ENCODE results near the gene GXYLT2. TPM values are rescaled to one million over a fixed set of nuclear protein-coding genes. Genes with fewer than 3 reads are reported as not detected.

Gene GXYLT2
- total RNA-seq, 2 donors from 2014 or later = 0.08 TPM; not detected in 1

DNA sequence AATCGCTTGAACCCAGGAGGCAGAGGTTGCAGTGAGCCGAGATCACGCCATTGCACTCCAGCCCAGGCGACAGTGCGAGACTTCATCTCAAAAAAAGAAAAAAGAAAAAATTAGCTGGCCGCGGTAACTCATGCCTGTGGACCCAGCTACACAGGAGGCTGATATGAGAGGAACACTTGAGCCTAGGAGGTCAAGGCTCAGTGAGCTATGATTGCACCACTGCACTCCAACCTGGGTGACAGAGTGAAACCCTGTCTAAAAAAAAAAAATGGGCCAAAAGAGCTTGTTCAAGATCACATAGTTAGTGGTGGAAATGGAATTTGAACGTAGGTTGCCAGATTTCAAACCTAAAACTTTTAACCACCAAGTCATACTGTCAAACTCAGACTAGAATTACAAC lies 62.5 kb downstream of the GXYLT2 start:
- Mint-ChIP-seq H3K27ac (no peak overlapping the region), H3K9me3 (no peaks in the 10 kb centered on the region), H3K36me3 (no peaks in the 10 kb centered on the region)
- ATAC-seq (no peak), DNase-seq (ENCODE audit: low spot score in 2 of 2) (no peak)

DNA sequence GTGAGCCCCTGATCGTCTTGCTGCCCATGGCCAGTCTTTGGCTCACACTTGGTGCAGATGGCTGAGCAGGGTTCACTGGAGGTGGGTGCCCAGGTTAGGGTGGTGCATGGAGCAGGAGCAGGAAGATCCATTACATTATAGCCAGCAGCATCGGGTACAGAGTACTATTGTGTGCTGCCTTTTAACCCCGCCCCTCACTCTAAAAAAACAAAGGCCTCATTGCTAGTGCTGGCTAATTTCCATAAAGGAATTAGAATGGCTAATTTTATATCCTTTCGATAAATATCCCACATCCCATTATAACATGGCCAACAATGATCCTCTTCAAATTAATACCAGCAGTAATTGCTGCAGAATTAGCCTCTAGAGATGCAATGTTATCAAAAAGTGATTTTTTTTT lies 63.0 kb downstream of the GXYLT2 start:
- no peaks in the 10 kb centered on the region for H3K9me3 Mint-ChIP-seq
- H3K36me3 Mint-ChIP-seq = no peaks in the 10 kb centered on the region
- ATAC-seq (no peak), DNase-seq (ENCODE audit: low spot score in 2 of 2) (no peak)
- H3K27ac Mint-ChIP-seq = no peak overlapping the region

DNA sequence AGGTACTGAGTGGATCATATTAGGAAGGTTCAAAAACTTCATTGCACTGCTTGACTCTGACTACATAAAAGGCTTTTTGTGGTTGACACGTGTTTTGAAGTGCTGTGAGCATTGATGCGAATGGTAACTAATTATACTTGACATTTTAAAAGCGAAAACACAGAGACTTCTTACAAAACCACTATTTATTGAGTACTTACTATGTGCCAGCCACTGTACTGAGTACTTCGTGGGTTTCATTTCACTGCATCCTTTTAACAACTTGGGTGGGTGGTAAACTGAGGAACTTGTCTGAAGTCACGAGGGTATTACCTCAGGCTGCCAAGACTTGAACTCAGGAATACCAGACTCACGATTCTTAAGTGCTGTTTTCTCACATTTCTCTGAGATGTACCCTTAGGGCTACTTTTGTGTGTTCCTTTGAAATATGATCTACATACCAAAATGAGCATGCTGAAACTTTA lies 63.4 kb downstream of the GXYLT2 start:
- DNase-seq (ENCODE audit: low spot score in 2 of 2) = no peak
- peak; percentile 66 to 88 for ATAC-seq
- H3K27ac Mint-ChIP-seq = no peak overlapping the region
- H3K36me3 Mint-ChIP-seq = no peaks in the 10 kb centered on the region
- no peaks in the 10 kb centered on the region for H3K9me3 Mint-ChIP-seq

- ATAC-seq = no peak
- no peaks in the 10 kb centered on the region for H3K36me3 Mint-ChIP-seq
These were observed 65.6 kb downstream of the GXYLT2 start for GRCh38 chr3:72953325-72953956.

DNA sequence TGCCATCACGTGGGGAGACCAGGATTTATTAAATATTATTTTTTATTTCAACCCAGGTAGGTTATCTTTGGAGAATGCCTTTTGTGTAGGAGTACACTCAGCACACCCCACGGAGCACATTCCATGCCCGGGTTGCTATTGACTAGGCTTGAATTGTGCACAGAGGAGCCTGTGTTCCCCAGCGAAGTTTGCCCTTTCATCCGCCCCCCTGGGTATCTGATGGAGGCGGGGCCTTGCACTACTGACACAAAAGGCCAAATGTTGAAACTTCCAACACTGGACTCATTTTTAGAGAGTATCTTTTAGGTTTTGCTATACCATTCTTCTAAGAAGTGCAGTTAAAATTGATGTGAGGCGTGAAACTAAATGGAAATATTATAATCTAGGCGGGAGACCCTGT lies 69.5 kb downstream of the GXYLT2 start:
- no peak overlapping the region for H3K27ac Mint-ChIP-seq
- no peaks in the 10 kb centered on the region for H3K9me3 Mint-ChIP-seq
- no peaks in the 10 kb centered on the region for H3K36me3 Mint-ChIP-seq
- no peak for DNase-seq (ENCODE audit: low spot score in 2 of 2)
- ATAC-seq = no peak

More at GRCh38 chr3:72953325-72953956, 65.6 kb downstream of the GXYLT2 start:
- DNase-seq (ENCODE audit: low spot score in 2 of 2) = no peak
- Mint-ChIP-seq H3K27ac (no peak overlapping the region), H3K9me3 (no peaks in the 10 kb centered on the region)

DNA sequence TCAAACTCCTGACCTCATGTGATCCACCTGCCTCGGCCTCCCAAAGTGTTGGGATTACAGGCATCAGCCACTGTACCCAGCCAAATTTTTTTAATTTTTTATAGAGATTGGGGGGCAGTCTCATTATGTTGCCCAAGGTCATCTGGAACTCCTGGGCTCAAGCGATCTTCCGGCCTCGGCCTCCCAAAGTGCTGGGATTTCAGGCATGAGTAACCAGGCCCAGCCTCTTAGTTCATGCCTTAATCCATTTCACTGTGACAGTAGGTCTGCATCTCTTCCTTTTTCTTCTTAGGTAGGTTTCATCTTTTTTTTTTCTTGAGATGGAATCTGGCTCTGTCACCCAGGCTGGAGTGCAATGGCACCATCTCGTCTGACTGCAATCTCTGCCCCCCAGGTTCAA lies 71.5 kb downstream of the GXYLT2 start:
- no peaks in the 10 kb centered on the region for H3K9me3 Mint-ChIP-seq
- DNase-seq (ENCODE audit: low spot score in 2 of 2) (no peak), ATAC-seq (no peak)
- no peaks in the 10 kb centered on the region for H3K36me3 Mint-ChIP-seq
- H3K27ac Mint-ChIP-seq = no peak overlapping the region

DNA sequence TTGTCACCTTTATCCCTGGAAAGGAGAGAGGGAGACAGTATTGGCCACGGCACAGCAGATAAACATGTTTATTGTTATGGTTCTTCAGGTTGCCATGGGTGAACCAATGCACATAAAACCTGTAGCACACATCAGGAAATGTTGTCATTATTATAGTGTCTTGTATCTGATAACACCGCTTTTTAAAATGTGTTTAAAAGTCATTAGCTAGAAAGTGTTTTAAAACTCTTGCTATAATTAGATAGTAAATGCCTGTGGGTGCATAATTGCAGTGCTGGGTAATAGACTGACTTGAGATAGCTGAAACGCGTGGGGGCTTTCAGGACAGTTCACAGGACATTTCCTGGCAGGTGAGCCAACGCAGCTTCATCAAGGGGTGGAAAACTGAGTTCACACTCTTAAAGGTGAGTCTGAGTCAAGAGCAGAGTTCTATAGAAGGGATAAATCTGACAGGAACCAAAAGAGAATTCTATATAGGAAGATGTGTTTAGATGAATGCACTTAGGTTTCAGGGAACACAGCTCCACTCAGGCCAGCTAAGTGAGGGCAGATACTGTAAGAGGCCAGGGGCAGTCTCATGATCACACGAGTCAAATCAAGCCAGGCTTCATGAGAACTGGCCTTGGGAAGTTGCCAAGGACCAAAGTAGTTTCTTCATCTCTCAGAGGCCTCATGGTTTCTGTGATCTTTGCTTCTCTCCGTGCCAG lies 73.1 kb downstream of the GXYLT2 start:
- peak; percentile 54 to 72 for ATAC-seq
- Mint-ChIP-seq H3K9me3 (no peaks in the 10 kb centered on the region), H3K36me3 (no peaks in the 10 kb centered on the region), H3K27ac (peak overlapping the region in 1 of 2 donors; percentile 11)
- DNase-seq (ENCODE audit: low spot score in 2 of 2) = no peak

DNA sequence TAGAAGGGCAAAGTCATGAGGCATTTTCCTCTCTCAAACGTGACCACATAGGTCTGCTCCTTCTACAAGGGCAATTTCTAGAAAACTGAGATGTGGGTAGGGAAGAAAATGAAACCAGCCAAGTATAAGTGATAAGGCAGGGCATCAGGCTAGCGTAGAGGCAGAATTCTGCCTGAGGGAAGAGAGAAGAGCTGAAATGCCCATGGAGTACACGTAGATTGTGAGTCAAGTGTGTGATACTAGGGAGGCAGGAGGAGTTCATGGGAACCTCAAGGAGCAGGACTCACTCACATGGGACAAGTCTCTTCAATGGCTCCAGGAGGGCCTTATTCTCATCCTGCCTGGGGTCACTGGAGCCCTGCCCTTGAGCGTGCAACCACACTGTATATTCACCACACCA lies 73.9 kb downstream of the GXYLT2 start:
- H3K27ac Mint-ChIP-seq = peak overlapping the region in 1 of 2 donors; percentile 11
- no peaks in the 10 kb centered on the region for H3K36me3 Mint-ChIP-seq
- H3K9me3 Mint-ChIP-seq = no peaks in the 10 kb centered on the region
- DNase-seq (ENCODE audit: low spot score in 2 of 2) (no peak), ATAC-seq (peak in 1 of 2 donors; percentile 29)

DNA sequence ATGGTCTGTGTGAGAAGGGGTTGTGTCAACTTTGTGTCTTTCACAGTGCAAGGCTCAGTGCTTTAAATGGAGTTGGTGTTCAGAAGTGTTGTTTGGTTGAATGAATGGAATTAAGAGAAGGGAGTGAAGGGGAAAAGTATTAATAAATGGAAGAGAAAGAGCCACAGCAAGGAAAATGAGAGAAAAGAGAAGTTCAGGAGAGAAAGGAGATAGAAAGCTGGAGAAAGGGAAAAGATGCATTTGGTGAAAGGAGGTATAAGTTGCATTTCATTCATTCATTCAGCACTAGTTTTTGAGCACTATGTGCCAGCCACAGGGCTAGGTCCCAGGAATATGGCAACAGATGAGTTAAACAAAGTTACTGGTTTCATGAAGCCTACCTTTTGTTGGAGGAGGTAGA lies 74.5 kb downstream of the GXYLT2 start:
- ATAC-seq (no peak), DNase-seq (ENCODE audit: low spot score in 2 of 2) (no peak)
- Mint-ChIP-seq H3K36me3 (no peaks in the 10 kb centered on the region), H3K9me3 (no peaks in the 10 kb centered on the region), H3K27ac (peak overlapping the region in 1 of 2 donors; percentile 25)

DNA sequence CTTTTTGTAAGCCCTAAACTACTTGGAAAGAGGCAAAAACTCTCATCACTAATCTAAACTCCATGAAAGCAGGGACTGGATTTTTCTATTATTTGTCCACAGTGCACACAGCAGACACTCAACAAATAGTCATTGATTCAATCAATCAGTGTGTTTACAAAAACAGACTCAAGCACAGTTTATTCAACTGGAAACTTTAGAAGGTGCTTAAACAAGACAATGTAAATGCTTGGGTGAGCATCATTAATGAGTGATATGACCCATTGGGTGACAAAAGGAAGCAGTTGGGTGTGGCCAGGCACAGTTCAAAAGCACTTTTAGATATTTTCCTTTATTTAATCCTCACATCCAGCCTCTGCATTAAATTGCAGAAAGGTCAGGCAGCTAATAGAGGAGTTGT lies 76.8 kb downstream of the GXYLT2 start:
- DNase-seq (ENCODE audit: low spot score in 2 of 2) (no peak), ATAC-seq (no peak)
- Mint-ChIP-seq H3K36me3 (no peaks in the 10 kb centered on the region), H3K9me3 (no peaks in the 10 kb centered on the region), H3K27ac (no peak overlapping the region)

DNA sequence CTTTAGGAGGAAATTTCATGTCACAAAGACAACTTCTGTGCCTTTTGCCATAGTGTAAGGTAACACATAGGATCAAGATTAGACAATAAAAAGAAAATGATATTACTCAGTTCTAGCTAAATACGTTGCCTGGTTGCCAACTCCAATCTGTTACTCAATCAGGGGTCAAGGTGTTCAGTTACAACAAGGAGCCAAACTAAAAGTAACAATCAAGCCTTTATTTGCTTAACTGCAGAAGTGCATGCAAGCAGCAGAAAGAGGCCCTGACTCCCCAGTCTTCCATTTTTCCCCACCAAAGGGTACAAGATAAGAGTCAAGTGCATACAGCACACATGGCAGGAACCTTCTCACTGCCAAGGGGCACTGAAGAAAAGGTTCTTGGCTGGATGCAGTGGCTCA lies 80.4 kb downstream of the GXYLT2 start:
- no peak for ATAC-seq
- Mint-ChIP-seq H3K9me3 (peaks cover 0 to 4% of the 10 kb centered on the region in 2 donors), H3K36me3 (no peaks in the 10 kb centered on the region), H3K27ac (no peak overlapping the region)
- DNase-seq (ENCODE audit: low spot score in 2 of 2) = no peak

DNA sequence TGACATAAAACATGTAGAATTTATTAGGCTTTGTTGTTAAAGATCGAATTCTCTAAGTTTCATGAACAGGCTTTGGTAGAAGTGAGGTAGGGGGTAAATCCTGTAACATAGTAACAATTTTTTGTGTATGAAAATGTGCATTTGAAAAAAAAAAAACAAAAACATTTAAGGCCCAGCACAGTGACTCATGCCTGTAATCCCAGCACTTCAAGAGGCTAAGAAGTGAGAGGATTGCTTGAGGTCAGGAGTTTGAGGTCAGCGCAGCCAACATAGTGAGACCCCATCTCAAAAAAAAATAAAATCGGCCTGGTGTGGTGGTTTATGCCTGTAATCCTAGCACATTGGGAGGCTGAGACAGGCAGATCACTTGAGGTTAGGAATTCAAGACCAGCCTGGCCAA lies 81.9 kb downstream of the GXYLT2 start:
- H3K36me3 Mint-ChIP-seq = no peaks in the 10 kb centered on the region
- H3K9me3 Mint-ChIP-seq = peaks cover 0 to 6% of the 10 kb centered on the region in 2 donors
- DNase-seq (ENCODE audit: low spot score in 2 of 2) (no peak), ATAC-seq (no peak)
- no peak overlapping the region for H3K27ac Mint-ChIP-seq

DNA sequence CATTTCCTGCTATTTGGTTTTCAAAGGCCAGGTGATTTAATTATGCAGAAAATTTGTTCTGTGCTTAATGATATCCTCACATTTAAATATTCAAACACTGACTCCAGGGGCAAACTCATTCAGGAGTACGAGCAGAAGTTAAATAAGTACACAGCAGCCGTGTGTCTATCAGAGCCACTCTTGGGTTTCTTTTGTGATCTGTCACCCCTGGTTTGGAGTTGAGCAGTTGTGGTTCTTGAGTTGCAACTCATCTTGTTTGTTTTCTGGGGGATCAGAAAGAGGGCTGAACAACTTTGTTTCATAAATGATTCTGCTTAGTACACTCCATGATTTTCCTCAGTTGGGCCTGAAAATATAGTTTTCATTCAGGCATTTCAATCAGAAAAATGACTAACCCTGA lies 83.1 kb downstream of the GXYLT2 start:
- H3K36me3 Mint-ChIP-seq = no peaks in the 10 kb centered on the region
- DNase-seq (ENCODE audit: low spot score in 2 of 2) (no peak), ATAC-seq (peak in 1 of 2 donors; percentile 92)
- peaks cover 0 to 6% of the 10 kb centered on the region in 2 donors for H3K9me3 Mint-ChIP-seq
- H3K27ac Mint-ChIP-seq = no peak overlapping the region

GRCh38 chr3:72972706-72973030 lies 84.8 kb downstream of the GXYLT2 start:
- no peak overlapping the region for H3K27ac Mint-ChIP-seq
- no peak for DNase-seq (ENCODE audit: low spot score in 2 of 2)
- ATAC-seq = no peak
- H3K9me3 Mint-ChIP-seq = peaks cover 0 to 6% of the 10 kb centered on the region in 2 donors
- H3K36me3 Mint-ChIP-seq = no peaks in the 10 kb centered on the region

DNA sequence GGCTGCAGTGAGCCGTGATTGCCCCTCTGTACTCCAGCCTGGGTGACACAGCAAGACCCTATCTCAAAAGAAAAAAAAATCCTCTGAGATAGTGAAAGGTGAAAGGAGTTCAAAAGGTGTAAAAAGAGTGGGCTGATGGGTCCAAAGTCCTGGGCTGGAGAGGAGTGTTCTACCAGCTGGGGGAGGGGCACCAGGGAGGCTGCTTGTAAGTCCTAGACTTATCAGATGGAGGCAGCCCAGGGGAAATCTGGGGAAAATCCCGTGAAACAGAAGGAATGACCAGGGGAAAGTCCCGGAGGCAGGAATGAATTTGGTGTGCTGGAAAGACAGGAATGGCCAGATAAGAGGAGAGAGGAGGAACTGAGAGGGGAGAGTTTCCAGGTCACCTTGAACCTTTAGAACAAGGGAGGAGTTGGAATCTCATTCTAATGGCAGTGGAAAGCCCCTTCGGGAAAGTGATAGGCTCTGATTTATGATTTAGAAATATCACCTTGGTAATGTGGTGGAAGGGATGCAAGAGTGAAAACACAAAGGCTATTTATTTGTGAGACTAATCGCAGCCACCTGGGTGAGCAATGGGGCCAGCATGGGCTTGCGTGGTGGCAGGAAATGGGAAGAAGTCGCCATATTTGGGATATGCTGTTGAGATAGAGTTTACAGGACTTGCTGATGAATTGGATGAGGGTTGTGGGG lies 85.3 kb downstream of the GXYLT2 start:
- DNase-seq (ENCODE audit: low spot score in 2 of 2) (no peak), ATAC-seq (no peak)
- peaks cover 0 to 6% of the 10 kb centered on the region in 2 donors for H3K9me3 Mint-ChIP-seq
- H3K27ac Mint-ChIP-seq = peak overlapping the region in 1 of 2 donors; percentile 66
- no peaks in the 10 kb centered on the region for H3K36me3 Mint-ChIP-seq

DNA sequence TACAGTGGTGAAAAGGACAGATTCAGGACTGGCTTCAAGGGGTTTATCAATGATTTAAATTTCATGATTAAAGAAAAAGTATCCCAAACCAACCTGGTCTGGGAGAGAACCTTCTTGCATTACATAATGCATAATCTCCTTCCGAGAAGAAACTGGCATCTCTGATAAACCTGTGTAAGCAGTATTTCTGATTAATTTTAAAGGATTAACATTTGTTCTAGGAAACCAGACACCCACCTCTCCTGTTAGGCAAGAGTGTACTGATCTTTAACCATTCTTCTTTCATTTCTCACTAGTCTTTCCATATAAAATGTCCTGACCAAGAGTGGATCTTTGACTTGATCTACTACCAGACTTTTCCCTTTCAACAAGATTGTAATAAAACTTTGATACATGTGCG lies 85.9 kb downstream of the GXYLT2 start:
- DNase-seq (ENCODE audit: low spot score in 2 of 2) (no peak), ATAC-seq (no peak)
- no peaks in the 10 kb centered on the region for H3K36me3 Mint-ChIP-seq
- H3K9me3 Mint-ChIP-seq = peaks cover 0 to 6% of the 10 kb centered on the region in 2 donors
- H3K27ac Mint-ChIP-seq = no peak overlapping the region

DNA sequence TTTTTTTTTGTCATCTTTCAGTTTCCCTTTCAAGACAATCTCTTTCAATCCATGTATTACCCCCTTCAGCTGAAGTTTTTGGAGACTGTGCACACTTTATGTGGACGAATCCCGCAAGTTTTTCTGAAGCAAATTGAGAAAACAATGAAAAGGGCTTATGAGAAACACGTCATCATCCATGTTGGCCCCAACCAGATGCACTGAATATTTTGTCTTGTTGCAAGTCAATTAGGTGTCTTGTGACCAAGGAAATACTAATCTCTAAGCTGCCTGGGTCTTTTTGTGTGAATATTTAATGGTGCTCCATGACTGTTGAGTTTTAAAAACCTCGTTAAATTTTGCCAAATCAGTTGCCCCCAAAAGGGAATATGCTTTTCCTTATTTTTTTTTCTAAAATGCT lies 87.1 kb downstream of the GXYLT2 start:
- ATAC-seq (no peak), DNase-seq (ENCODE audit: low spot score in 2 of 2) (no peak)
- H3K36me3 Mint-ChIP-seq = no peaks in the 10 kb centered on the region
- no peak overlapping the region for H3K27ac Mint-ChIP-seq
- H3K9me3 Mint-ChIP-seq = peaks cover 0 to 6% of the 10 kb centered on the region in 2 donors

Data from activated naive CD4-positive, alpha-beta T cell treated with anti-CD3 and anti-CD28 coated beads, Interleukin-2, amount 50 U/mL, for 72 hours (primary cell).